Loucy (cell line): ENCODE results near the gene KCNT2.

Experiments used
- CTCF ChIP-seq: fragments of 200-600 bp; sonication (generic); conservative IDR thresholded peaks from 2 replicates; pipeline ENCODE4 v1.5.1; 2014; ENCODE audit warnings: mild to moderate bottlenecking, antibody characterized with exemption, low read length
- EZH2phosphoT487 ChIP-seq: fragments of 200-600 bp; IDR thresholded peaks from 2 replicates; pipeline ENCODE4 v1.6.1; 2018; ENCODE audit warnings: antibody characterized with exemption, mild to moderate bottlenecking, moderate library complexity, borderline replicate concordance

GRCh38 chr1:196367838-196368237, 240.4 kb downstream of the KCNT2 start:
- TF ChIP-seq CTCF, result no peak
- no peak for TF ChIP-seq EZH2phosphoT487
